NCI-H1930 (cell line): ENCODE data around the gene MYO1B.

Experiments
- DNase-seq, 2 experiments: peaks; one replicate each; lab custom pipeline; 2025; lab: John Stamatoyannopoulos, UW

The MYO1B gene

GRCh38 chr2:191322828-191323506 lies 77.8 kb downstream of the MYO1B start:
- no peak for DNase-seq

- DNase-seq = no peak
These were observed 80.6 kb downstream of the MYO1B start for GRCh38 chr2:191325651-191326365.

GRCh38 chr2:191327484-191327883 lies 82.3 kb downstream of the MYO1B start:
- no peak for DNase-seq

GRCh38 chr2:191328150-191328809 lies 83.1 kb downstream of the MYO1B start:
- DNase-seq = no peak

GRCh38 chr2:191329841-191330240 lies 84.6 kb downstream of the MYO1B start:
- no peak for DNase-seq

GRCh38 chr2:191333911-191334357 lies 88.7 kb downstream of the MYO1B start:
- no peak for DNase-seq

GRCh38 chr2:191335875-191336464 lies 90.8 kb downstream of the MYO1B start:
- no peak for DNase-seq

GRCh38 chr2:191341436-191341835 lies 96.2 kb downstream of the MYO1B start:
- no peak for DNase-seq

GRCh38 chr2:191343796-191344338 lies 98.7 kb downstream of the MYO1B start:
- no peak for DNase-seq

GRCh38 chr2:191345788-191346187 lies 100.6 kb downstream of the MYO1B start:
- no peak for DNase-seq

- no peak for DNase-seq
These were observed 102.0 kb downstream of the MYO1B start for GRCh38 chr2:191347154-191347553.

- no peak for DNase-seq
These were observed 102.7 kb downstream of the MYO1B start for GRCh38 chr2:191347881-191348280.

GRCh38 chr2:191349990-191350389 lies 104.8 kb downstream of the MYO1B start:
- DNase-seq = no peak

- no peak for DNase-seq
These were observed 105.6 kb downstream of the MYO1B start for GRCh38 chr2:191350826-191351225.

GRCh38 chr2:191351298-191351697 lies 106.1 kb downstream of the MYO1B start:
- no peak for DNase-seq

- no peak for DNase-seq
These were observed 106.7 kb downstream of the MYO1B start for GRCh38 chr2:191351921-191352320.

GRCh38 chr2:191352536-191352935 lies 107.3 kb downstream of the MYO1B start:
- no peak for DNase-seq

- no peak for DNase-seq
These were observed 110.1 kb downstream of the MYO1B start for GRCh38 chr2:191355170-191355758.

GRCh38 chr2:191357678-191358077 lies 112.5 kb downstream of the MYO1B start:
- DNase-seq = no peak

- DNase-seq = no peak
These were observed 113.3 kb downstream of the MYO1B start for GRCh38 chr2:191358325-191359025.

GRCh38 chr2:191359133-191359532 lies 113.9 kb downstream of the MYO1B start:
- DNase-seq = no peak
